Activated CD8-positive, alpha-beta memory T cell treated with anti-CD3 and anti-CD28 coated beads, Interleukin-2, amount 50 U/mL, for 24 hours (primary cell): ENCODE measurements around the gene GRK3.
"Not testable (repeated sequence)": the region's sequence is repeated elsewhere in the genome, so short reads cannot be mapped to it uniquely, and the experiment has no call there.

Source experiments
- DNase-seq: peaks from one replicate; pipeline ENCODE4 v3.0.0-alpha.2; 2020; ENCODE audit errors: extremely low read depth

Gene GRK3

GRCh38 chr22:25625747-25626623 is 61.5 kb downstream of the GRK3 start:
- not testable (repeated sequence) for DNase-seq

GRCh38 chr22:25626624-25626990 is 62.1 kb downstream of the GRK3 start:
- DNase-seq = no peak

GRCh38 chr22:25627271-25627852 is 62.9 kb downstream of the GRK3 start:
- no peak for DNase-seq

GRCh38 chr22:25628494-25628893 is 64.0 kb downstream of the GRK3 start:
- DNase-seq = no peak

GRCh38 chr22:25629613-25630012 is 65.1 kb downstream of the GRK3 start:
- no peak for DNase-seq

GRCh38 chr22:25630447-25630846 is 66.0 kb downstream of the GRK3 start:
- DNase-seq = no peak

- DNase-seq = no peak
Observed at GRCh38 chr22:25636323-25636722, 71.8 kb downstream of the GRK3 start.

- no peak for DNase-seq
Observed at GRCh38 chr22:25637032-25637431, 72.6 kb downstream of the GRK3 start.

- DNase-seq = no peak
Observed at GRCh38 chr22:25637672-25638071, 73.2 kb downstream of the GRK3 start.

- no peak for DNase-seq
Observed at GRCh38 chr22:25638638-25639037, 74.2 kb downstream of the GRK3 start.

GRCh38 chr22:25641650-25642049 is 77.2 kb downstream of the GRK3 start:
- DNase-seq = no peak

GRCh38 chr22:25643232-25644000 is 78.9 kb downstream of the GRK3 start:
- DNase-seq = no peak

- no peak for DNase-seq
Observed at GRCh38 chr22:25644122-25644521, 79.6 kb downstream of the GRK3 start.

- DNase-seq = no peak
Observed at GRCh38 chr22:25645266-25645665, 80.8 kb downstream of the GRK3 start.

GRCh38 chr22:25645964-25646363 is 81.5 kb downstream of the GRK3 start:
- DNase-seq = no peak

- DNase-seq = no peak
Observed at GRCh38 chr22:25650833-25651232, 86.4 kb downstream of the GRK3 start.

- no peak for DNase-seq
Observed at GRCh38 chr22:25651332-25652085, 87.0 kb downstream of the GRK3 start.

GRCh38 chr22:25654676-25655075 is 90.2 kb downstream of the GRK3 start:
- DNase-seq = no peak

- DNase-seq = no peak
Observed at GRCh38 chr22:25655371-25655935, 91.0 kb downstream of the GRK3 start.

GRCh38 chr22:25656724-25657123 is 92.2 kb downstream of the GRK3 start:
- DNase-seq = no peak

GRCh38 chr22:25658633-25659032 is 94.2 kb downstream of the GRK3 start:
- DNase-seq = no peak

- DNase-seq = no peak
Observed at GRCh38 chr22:25659413-25659812, 94.9 kb downstream of the GRK3 start.
